ENCODE measurements around the gene UPK3A. TPM values are rescaled to one million over a fixed set of nuclear protein-coding genes. Genes with fewer than 3 reads are reported as not detected.
"Not testable (repeated sequence)": the region's sequence is repeated elsewhere in the genome, so short reads cannot be mapped to it uniquely, and the experiment has no call there.

UPK3A gene
- polyA plus RNA-seq, 1 of the 3 experiments (the other 2 are of a cell fraction), result not detected

DNA sequence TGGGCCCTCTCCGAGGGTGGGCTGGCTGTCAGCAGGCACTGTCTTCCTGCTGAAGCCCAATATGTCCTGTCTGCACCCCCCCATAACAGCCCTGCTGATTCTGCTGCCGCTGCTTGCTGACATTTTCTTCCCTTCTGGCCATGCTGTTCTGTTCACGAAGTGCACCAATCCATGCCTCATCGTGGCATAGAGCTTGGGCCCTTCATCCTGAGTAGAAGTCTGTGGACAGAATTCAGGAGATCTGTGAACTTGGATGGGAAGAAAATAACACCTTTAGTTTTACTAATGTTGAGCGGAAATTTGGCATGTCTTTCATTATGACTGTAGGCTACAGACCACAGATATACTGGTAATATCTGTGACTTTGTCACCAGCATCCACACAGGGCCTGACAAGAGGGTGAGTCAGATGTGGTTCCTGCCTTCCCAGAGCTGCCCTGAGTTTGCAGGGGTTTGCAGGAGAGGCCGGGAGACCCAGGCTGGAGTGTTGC lies 29.9 kb upstream of the UPK3A start (continued):
- TF ChIP-seq SMC3 (IDR thresholded peaks at IDR 0.05; ENCODE audit: low read depth, low read length), result no peak

DNA sequence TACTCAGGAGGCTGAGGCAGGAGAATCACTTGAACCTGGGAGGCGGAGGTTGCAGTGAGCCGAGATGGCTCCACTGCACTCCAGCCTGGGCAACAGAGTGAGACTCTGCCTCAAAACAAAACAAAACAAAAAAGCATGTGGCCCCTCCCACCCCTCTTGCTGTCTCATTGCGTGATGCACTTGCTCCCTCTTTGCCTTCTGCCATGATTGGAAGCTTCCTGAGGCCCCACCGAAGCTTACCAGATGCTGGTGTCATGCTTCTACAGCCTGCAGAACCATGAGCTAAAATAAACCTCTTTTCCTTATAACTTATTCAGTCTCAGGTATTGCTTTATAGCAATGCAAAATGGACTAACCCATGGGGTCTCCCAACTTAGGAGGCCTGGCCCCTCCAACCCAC lies 26.8 kb upstream of the UPK3A start:
- H3K27ac ChIP-seq (ENCODE audit: low read depth in 2 of 2, low read length in 1 of 2); H3K9me3 ChIP-seq; H3F3A ChIP-seq (replicated peaks; ENCODE audit: insufficient read depth); DNase-seq; H3K27me3 ChIP-seq (ENCODE audit: insufficient read depth); H3K36me3 ChIP-seq (replicated peaks in 1 of 2; ENCODE audit: control insufficient read depth in 1 of 2, insufficient read depth in 2 of 2, low read length in 1 of 2); H3K4me3 ChIP-seq (ENCODE audit: low read depth in 2 of 2, low read length in 1 of 2); CTCF ChIA-PET; H3K79me2 ChIP-seq (ENCODE audit: insufficient read depth); H3K9ac ChIP-seq; POLR2A ChIA-PET; H3K9me2 ChIP-seq; H3K4me2 ChIP-seq; H4K20me1 ChIP-seq (ENCODE audit: insufficient read depth); H3K4me1 ChIP-seq (ENCODE audit: control insufficient read depth in 1 of 2, insufficient read depth in 2 of 2, low read depth in 1 of 2, low read length in 1 of 2); H2AFZ ChIP-seq (ENCODE audit: low read depth): not testable (repeated sequence)
- 88% methylated on average over 4 of the region's 4 CpGs for WGBS (ENCODE audit: low lambda C conversion rate)

DNA sequence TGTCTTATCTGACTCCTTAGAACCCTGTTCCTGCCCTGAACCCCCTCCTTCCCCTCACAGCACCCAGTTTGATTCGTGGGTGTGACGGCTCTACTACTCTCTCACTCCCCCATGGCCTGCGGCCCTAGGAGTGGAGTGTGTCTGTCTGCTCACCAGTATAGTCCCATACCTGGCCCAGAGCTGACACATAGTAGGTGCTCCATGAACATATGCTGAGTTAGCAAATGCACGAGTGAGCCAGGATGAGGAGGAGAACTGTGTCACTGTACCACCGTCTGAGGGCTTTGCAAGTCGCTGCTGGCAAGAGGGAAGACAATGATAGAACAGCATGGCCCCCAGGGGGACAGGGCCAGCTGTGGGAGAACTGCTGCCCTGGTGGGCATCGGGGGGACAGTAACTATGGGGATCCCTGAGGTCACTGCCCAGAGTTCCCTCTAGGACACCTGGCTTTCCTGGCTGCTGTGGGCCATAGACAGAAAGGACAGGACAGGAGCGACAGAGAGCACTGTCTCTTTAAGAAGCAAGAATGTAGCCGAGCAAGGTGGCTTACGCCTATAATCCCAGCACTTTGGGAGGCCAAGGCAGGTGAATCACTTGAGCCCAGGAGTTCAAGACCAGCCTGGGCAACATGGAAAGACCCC lies 24.9 kb upstream of the UPK3A start:
- H3K27ac ChIP-seq (ENCODE audit: low read depth in 2 of 2, low read length in 1 of 2), result no peak overlapping the region
- CTCF ChIA-PET, result interaction anchor here (0.5 to 1.2 kb wide), 2 partner anchors 10 to 439 kb away, joined by 3 read pairs; no protein-coding TSS in a partner anchor
- no peak overlapping the region for H2AFZ ChIP-seq (ENCODE audit: low read depth)
- TF ChIP-seq NRF1 (IDR thresholded peaks at IDR 0.05; ENCODE audit: low read depth, low read length), result no peak
- TF ChIP-seq, protein P1, sequence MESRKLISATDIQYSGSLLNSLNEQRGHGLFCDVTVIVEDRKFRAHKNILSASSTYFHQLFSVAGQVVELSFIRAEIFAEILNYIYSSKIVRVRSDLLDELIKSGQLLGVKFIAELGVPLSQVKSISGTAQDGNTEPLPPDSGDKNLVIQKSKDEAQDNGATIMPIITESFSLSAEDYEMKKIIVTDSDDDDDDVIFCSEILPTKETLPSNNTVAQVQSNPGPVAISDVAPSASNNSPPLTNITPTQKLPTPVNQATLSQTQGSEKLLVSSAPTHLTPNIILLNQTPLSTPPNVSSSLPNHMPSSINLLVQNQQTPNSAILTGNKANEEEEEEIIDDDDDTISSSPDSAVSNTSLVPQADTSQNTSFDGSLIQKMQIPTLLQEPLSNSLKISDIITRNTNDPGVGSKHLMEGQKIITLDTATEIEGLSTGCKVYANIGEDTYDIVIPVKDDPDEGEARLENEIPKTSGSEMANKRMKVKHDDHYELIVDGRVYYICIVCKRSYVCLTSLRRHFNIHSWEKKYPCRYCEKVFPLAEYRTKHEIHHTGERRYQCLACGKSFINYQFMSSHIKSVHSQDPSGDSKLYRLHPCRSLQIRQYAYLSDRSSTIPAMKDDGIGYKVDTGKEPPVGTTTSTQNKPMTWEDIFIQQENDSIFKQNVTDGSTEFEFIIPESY (IDR thresholded peaks at IDR 0.05; ENCODE audit: borderline replicate concordance, low read depth), result no peak
- no peaks in the 10 kb centered on the region for H3K36me3 ChIP-seq (replicated peaks in 1 of 2; ENCODE audit: control insufficient read depth in 1 of 2, insufficient read depth in 2 of 2, low read length in 1 of 2)
- H3K9ac ChIP-seq, result no peak overlapping the region
- POLR2A ChIA-PET, result no interaction called here
- H3K79me2 ChIP-seq (ENCODE audit: insufficient read depth), result no peaks in the 10 kb centered on the region
- no peak for DNase-seq
- no peaks in the 10 kb centered on the region for H3K9me2 ChIP-seq
- no peak overlapping the region for H3K4me3 ChIP-seq (ENCODE audit: low read depth in 2 of 2, low read length in 1 of 2)
- no peak overlapping the region for H3K4me2 ChIP-seq
- H3K9me3 ChIP-seq, result no peaks in the 10 kb centered on the region
- H3K4me1 ChIP-seq (ENCODE audit: control insufficient read depth in 1 of 2, insufficient read depth in 2 of 2, low read depth in 1 of 2, low read length in 1 of 2), result peaks cover 0 to 12% of the 10 kb centered on the region in 2 experiments; a peak in 1 of 4 replicates
- no peaks in the 10 kb centered on the region for H4K20me1 ChIP-seq (ENCODE audit: insufficient read depth)
- WGBS (ENCODE audit: low lambda C conversion rate), result 84% methylated on average over 8 of the region's 10 CpGs
- H3K27me3 ChIP-seq (ENCODE audit: insufficient read depth), result no peaks in the 10 kb centered on the region
- no peaks in the 10 kb centered on the region for H3F3A ChIP-seq (replicated peaks; ENCODE audit: insufficient read depth)

DNA sequence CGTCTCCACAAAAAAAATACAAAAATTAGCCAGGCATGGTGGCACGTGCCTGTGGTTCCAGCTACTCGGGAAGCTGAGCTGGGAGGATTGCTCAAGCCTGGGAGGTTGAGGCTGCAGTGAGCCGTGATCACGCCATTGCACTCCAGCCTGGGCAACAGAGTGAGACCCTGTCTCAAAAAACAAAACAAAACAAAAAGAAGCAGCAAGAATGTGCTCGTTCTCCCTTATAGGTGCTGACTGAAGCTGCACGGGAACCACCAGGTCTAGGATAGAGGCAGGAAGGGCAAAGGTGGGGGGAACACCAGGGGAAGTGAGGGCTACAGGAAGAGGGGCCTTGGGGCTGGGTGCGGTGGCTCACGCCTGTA lies 24.4 kb upstream of the UPK3A start:
- H3F3A ChIP-seq (replicated peaks; ENCODE audit: insufficient read depth); H4K20me1 ChIP-seq (ENCODE audit: insufficient read depth); H3K4me2 ChIP-seq; H3K9me2 ChIP-seq; H2AFZ ChIP-seq (ENCODE audit: low read depth); POLR2A ChIA-PET; H3K79me2 ChIP-seq (ENCODE audit: insufficient read depth); H3K27ac ChIP-seq (ENCODE audit: low read depth in 2 of 2, low read length in 1 of 2); H3K4me3 ChIP-seq (ENCODE audit: low read depth in 2 of 2, low read length in 1 of 2); H3K9ac ChIP-seq; DNase-seq; H3K36me3 ChIP-seq (replicated peaks in 1 of 2; ENCODE audit: control insufficient read depth in 1 of 2, insufficient read depth in 2 of 2, low read length in 1 of 2); H3K27me3 ChIP-seq (ENCODE audit: insufficient read depth); H3K9me3 ChIP-seq: not testable (repeated sequence)
- CTCF ChIA-PET, result interaction anchor here (0.5 to 1.2 kb wide), 2 partner anchors 11 to 440 kb away, joined by 3 read pairs; no protein-coding TSS in a partner anchor
- peaks cover 0 to 12% of the 10 kb centered on the region in 2 experiments; a peak in 1 of 4 replicates for H3K4me1 ChIP-seq (ENCODE audit: control insufficient read depth in 1 of 2, insufficient read depth in 2 of 2, low read depth in 1 of 2, low read length in 1 of 2)
- 82% methylated on average over 9 of the region's 9 CpGs for WGBS (ENCODE audit: low lambda C conversion rate)

Measured in SK-N-SH (cell line).